ENCODE results near the gene STX1A. TPM values are rescaled to one million over a fixed set of nuclear protein-coding genes. Genes with fewer than 3 reads are reported as not detected.

STX1A gene
- total RNA-seq, 1 donor from 2014 or later: 13.2 TPM

DNA sequence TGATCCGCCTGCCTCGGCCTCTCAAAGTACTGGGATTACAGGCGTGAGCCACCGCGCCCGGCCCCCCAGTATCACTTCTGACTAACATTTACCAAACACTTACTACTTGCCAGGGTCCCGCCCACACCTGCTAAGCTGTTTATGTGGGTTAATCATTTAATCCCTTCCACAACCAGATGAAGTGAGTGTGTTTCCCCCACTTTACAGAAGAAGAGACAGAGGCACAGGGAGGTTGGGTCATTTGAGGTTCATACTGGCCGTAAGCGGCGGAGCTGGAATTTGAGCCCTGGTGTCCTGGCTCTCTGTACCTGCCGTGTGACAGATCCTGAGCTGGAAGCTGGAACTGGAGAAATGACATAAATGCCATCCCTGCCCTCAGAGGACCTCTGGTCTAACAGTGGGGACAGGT, 66.9 kb downstream of the STX1A start:
- Mint-ChIP-seq H3K4me1 (ENCODE audit: unreplicated experiment) (peaks cover 9% of the 10 kb centered on the region), H3K27ac (ENCODE audit: unreplicated experiment) (no peak overlapping the region), H3K9me3 (ENCODE audit: unreplicated experiment) (no peaks in the 10 kb centered on the region), H3K4me3 (ENCODE audit: unreplicated experiment) (no peak overlapping the region), H3K27me3 (ENCODE audit: unreplicated experiment) (peaks cover 16% of the 10 kb centered on the region), H3K36me3 (ENCODE audit: low read depth, unreplicated experiment) (no peaks in the 10 kb centered on the region)
- TF ChIP-seq, protein P1, sequence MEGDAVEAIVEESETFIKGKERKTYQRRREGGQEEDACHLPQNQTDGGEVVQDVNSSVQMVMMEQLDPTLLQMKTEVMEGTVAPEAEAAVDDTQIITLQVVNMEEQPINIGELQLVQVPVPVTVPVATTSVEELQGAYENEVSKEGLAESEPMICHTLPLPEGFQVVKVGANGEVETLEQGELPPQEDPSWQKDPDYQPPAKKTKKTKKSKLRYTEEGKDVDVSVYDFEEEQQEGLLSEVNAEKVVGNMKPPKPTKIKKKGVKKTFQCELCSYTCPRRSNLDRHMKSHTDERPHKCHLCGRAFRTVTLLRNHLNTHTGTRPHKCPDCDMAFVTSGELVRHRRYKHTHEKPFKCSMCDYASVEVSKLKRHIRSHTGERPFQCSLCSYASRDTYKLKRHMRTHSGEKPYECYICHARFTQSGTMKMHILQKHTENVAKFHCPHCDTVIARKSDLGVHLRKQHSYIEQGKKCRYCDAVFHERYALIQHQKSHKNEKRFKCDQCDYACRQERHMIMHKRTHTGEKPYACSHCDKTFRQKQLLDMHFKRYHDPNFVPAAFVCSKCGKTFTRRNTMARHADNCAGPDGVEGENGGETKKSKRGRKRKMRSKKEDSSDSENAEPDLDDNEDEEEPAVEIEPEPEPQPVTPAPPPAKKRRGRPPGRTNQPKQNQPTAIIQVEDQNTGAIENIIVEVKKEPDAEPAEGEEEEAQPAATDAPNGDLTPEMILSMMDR (IDR thresholded peaks at IDR 0.05; ENCODE audit: unreplicated experiment): no peak
- DNase-seq (ENCODE audit: low spot score): no peak

DNA sequence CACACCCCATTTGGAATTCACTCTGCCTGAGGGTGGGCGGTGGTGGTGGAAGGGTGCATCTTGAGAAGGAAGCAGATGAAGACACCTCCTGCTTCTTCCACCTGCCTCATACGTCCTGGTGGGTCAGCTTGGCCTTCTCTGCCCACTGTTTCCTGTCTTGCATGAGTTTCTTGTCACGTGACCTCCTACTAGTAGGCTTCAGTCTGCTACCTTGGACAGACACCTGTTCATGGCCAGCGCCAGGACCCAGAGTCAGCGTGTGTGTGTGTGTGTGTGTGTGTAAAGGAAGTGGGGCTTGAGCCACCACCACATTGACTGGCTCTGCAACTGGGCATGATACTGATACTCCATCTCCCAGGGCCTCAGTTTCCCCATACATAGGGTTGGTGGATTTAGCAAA, 68.9 kb downstream of the STX1A start:
- peak overlapping the region; percentile 51 for H3K4me3 Mint-ChIP-seq (ENCODE audit: unreplicated experiment)
- H3K27ac Mint-ChIP-seq (ENCODE audit: unreplicated experiment): no peak overlapping the region
- H3K27me3 Mint-ChIP-seq (ENCODE audit: unreplicated experiment): peaks cover 22% of the 10 kb centered on the region
- H3K4me1 Mint-ChIP-seq (ENCODE audit: unreplicated experiment): peaks cover 14% of the 10 kb centered on the region
- no peak for DNase-seq (ENCODE audit: low spot score)
- TF ChIP-seq, protein P1 (IDR thresholded peaks at IDR 0.05; ENCODE audit: unreplicated experiment): no peak
- H3K36me3 Mint-ChIP-seq (ENCODE audit: low read depth, unreplicated experiment): no peaks in the 10 kb centered on the region
- H3K9me3 Mint-ChIP-seq (ENCODE audit: unreplicated experiment): no peaks in the 10 kb centered on the region

DNA sequence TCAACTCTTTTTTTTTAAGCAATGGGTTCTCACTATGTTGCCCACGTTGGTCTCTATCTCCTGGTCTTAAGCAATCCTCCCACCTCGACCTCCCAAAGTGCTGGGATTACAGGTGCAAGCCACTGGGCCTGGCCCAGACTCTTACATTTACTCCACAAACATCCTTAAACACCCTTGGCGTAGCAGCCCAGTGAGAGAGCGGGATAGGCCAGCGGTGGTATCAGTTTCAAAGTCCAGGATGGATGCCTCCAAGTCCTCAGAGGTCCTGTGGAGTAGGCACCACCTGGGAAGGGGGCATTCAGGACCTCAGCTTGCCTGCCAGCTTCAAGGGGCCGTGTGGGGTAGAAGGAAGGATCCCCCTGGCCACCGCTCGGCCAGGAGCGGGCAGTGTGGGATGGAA, 69.9 kb downstream of the STX1A start:
- Mint-ChIP-seq H3K4me3 (ENCODE audit: unreplicated experiment) (peak overlapping the region; percentile 34), H3K4me1 (ENCODE audit: unreplicated experiment) (peaks cover 22% of the 10 kb centered on the region), H3K9me3 (ENCODE audit: unreplicated experiment) (no peaks in the 10 kb centered on the region), H3K36me3 (ENCODE audit: low read depth, unreplicated experiment) (no peaks in the 10 kb centered on the region), H3K27ac (ENCODE audit: unreplicated experiment) (no peak overlapping the region), H3K27me3 (ENCODE audit: unreplicated experiment) (peaks cover 24% of the 10 kb centered on the region)
- TF ChIP-seq, protein P1 (IDR thresholded peaks at IDR 0.05; ENCODE audit: unreplicated experiment): no peak
- DNase-seq (ENCODE audit: low spot score): no peak

Small RNAs within 50 kb of the gene (microRNA-seq; reads per million reads assigned to microRNA genes)
- not detected for gene MIR4284 (ENCODE audit: unreplicated experiment)

Other genes with a start within 250 kb of the STX1A start
- 56.5 TPM for gene BAZ1B, start 197.4 kb downstream of the STX1A start, total RNA-seq (ENCODE audit: unreplicated experiment)
- 38.6 TPM for gene BCL7B, start 162.0 kb downstream of the STX1A start, total RNA-seq (ENCODE audit: unreplicated experiment)
- gene TBL2, start 141.1 kb downstream of the STX1A start, total RNA-seq (ENCODE audit: unreplicated experiment): 22.4 TPM
- 8.7 TPM for gene MLXIPL, start 95.1 kb downstream of the STX1A start, total RNA-seq (ENCODE audit: unreplicated experiment)
- gene VPS37D, start 51.8 kb downstream of the STX1A start, total RNA-seq (ENCODE audit: unreplicated experiment): 9.8 TPM
- gene DNAJC30, start 36.2 kb downstream of the STX1A start, total RNA-seq (ENCODE audit: unreplicated experiment): 10.3 TPM
- 50.6 TPM for gene BUD23, start 36.1 kb downstream of the STX1A start, total RNA-seq (ENCODE audit: unreplicated experiment)
- 16.4 TPM for gene ABHD11, start 19.1 kb upstream of the STX1A start, total RNA-seq (ENCODE audit: unreplicated experiment)
- gene CLDN3, start 50.6 kb upstream of the STX1A start, total RNA-seq (ENCODE audit: unreplicated experiment): 0.36 TPM
- 1.6 TPM for gene CLDN4, start 111.3 kb upstream of the STX1A start, total RNA-seq (ENCODE audit: unreplicated experiment)
- 6.1 TPM for gene METTL27, start 122.8 kb upstream of the STX1A start, total RNA-seq (ENCODE audit: unreplicated experiment)
- not detected for gene TMEM270, start 141.5 kb upstream of the STX1A start, total RNA-seq (ENCODE audit: unreplicated experiment)

Data from endothelial cell (in vitro differentiated cells).